LNCAP (cell line): ENCODE data around the gene TMEM132C.

ENCODE experiments used
- CTCF ChIP-seq: fragments of 450-650 bp; IDR thresholded peaks from 2 replicates; pipeline ENCODE4 v1.5.1; 2017; ENCODE audit warnings: mild to moderate bottlenecking

Gene TMEM132C

GRCh38 chr12:128606970-128607369 is 340.0 kb downstream of the TMEM132C start:
- no peak for TF ChIP-seq CTCF

- TF ChIP-seq CTCF = no peak
Measured at GRCh38 chr12:128607641-128608040, 340.7 kb downstream of the TMEM132C start.

GRCh38 chr12:128609861-128610260 is 342.9 kb downstream of the TMEM132C start:
- TF ChIP-seq CTCF = no peak

GRCh38 chr12:128611736-128612135 is 344.8 kb downstream of the TMEM132C start:
- no peak for TF ChIP-seq CTCF

GRCh38 chr12:128612150-128612850 is 345.3 kb downstream of the TMEM132C start:
- TF ChIP-seq CTCF = no peak

GRCh38 chr12:128613837-128614590 is 347.0 kb downstream of the TMEM132C start:
- TF ChIP-seq CTCF = no peak

- no peak for TF ChIP-seq CTCF
Measured at GRCh38 chr12:128617304-128617833, 350.4 kb downstream of the TMEM132C start.
